Tibial artery (tissue), 4 donors: Measurements from ENCODE around the gene AQP10.

Source experiments
- DNase-seq, 2 donors: peaks; one replicate each; pipeline ENCODE4 v3.0.0-alpha.2; 2019
- H3K27ac ChIP-seq, 2 donors: fragments of 200-600 bp; sonication (generic) in 1 of 2; 1 replicate in 1 of 2; 2 replicates in 1 of 2; pipeline ENCODE4 v1.5.1; 2018 to 2019; ENCODE audit warnings: mild to moderate bottlenecking in 1 of 2
- H3K27me3 ChIP-seq, 2 donors: fragments of 200-600 bp; sonication (generic) in 1 of 2; one replicate each; pipeline versions ENCODE4 v1.5.1 to v1.6.0; 2016 to 2019
- H3K36me3 ChIP-seq, 3 donors: fragments of 200-600 bp; sonication (generic) in 2 of 3; one replicate each; pipeline ENCODE4 v1.5.1; 2016 to 2019; ENCODE audit warnings: mild to moderate bottlenecking in 2 of 3
- H3K4me1 ChIP-seq, 4 donors: fragments of 200-600 bp; sonication (generic) in 2 of 4; 1 replicate in 3 of 4; 2 replicates in 1 of 4; pipeline ENCODE4 v1.5.1; 2016 to 2019
- H3K4me3 ChIP-seq, 2 donors: fragments of 200-600 bp; sonication (generic) in 1 of 2; 1 replicate in 1 of 2; 2 replicates in 1 of 2; pipeline ENCODE4 v1.5.1; 2018 to 2019; ENCODE audit warnings: mild to moderate bottlenecking in 2 of 2
- H3K9me3 ChIP-seq, 3 donors: fragments of 200-600 bp; sonication (generic) in 1 of 3; one replicate each; pipeline ENCODE4 v1.5.1; 2016 to 2019
- intact Hi-C: fragments of 100-400 bp; cut with DNase I; formaldehyde crosslinking; loops from one replicate; pipeline ENCODE4 v1.15.0; 2023; ENCODE audit warnings: low total_unique reads
- TF ChIP-seq, protein P1 (sequence below), 2 experiments: fragments of 200-600 bp in 1 of 2; fragments of 450-650 bp in 1 of 2; IDR thresholded peaks; one replicate each; pipeline ENCODE4 v1.5.1; 2017 to 2019; ENCODE audit warnings: antibody characterized with exemption in 2 of 2, mild to moderate bottlenecking in 1 of 2, moderate library complexity in 1 of 2

The AQP10 gene

GRCh38 chr1:154344977-154345837 lies 24.3 kb downstream of the AQP10 start:
- Histone ChIP-seq H3K4me3 (no peak overlapping the region), H3K27ac (no peak overlapping the region), H3K27me3 (no peaks in the 10 kb centered on the region), H3K4me1 (no peaks in the 10 kb centered on the region), H3K36me3 (peaks cover 93 to 96% (median 94%) of the 10 kb centered on the region in 3 donors), H3K9me3 (no peaks in the 10 kb centered on the region)
- TF ChIP-seq, protein P1, sequence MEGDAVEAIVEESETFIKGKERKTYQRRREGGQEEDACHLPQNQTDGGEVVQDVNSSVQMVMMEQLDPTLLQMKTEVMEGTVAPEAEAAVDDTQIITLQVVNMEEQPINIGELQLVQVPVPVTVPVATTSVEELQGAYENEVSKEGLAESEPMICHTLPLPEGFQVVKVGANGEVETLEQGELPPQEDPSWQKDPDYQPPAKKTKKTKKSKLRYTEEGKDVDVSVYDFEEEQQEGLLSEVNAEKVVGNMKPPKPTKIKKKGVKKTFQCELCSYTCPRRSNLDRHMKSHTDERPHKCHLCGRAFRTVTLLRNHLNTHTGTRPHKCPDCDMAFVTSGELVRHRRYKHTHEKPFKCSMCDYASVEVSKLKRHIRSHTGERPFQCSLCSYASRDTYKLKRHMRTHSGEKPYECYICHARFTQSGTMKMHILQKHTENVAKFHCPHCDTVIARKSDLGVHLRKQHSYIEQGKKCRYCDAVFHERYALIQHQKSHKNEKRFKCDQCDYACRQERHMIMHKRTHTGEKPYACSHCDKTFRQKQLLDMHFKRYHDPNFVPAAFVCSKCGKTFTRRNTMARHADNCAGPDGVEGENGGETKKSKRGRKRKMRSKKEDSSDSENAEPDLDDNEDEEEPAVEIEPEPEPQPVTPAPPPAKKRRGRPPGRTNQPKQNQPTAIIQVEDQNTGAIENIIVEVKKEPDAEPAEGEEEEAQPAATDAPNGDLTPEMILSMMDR (IDR thresholded peaks at IDR 0.05) = peak; percentile 37 to 50
- intact Hi-C loops = no loop called here
- no peak for DNase-seq

GRCh38 chr1:154346276-154346917 lies 25.5 kb downstream of the AQP10 start:
- Histone ChIP-seq H3K36me3 (peaks cover 81 to 84% (median 82%) of the 10 kb centered on the region in 3 donors), H3K4me1 (no peaks in the 10 kb centered on the region), H3K9me3 (no peaks in the 10 kb centered on the region), H3K27ac (no peak overlapping the region), H3K4me3 (no peak overlapping the region), H3K27me3 (no peaks in the 10 kb centered on the region)
- DNase-seq = no peak
- TF ChIP-seq, protein P1 (IDR thresholded peaks at IDR 0.05) = no peak
- intact Hi-C loops = no loop called here

GRCh38 chr1:154347961-154348360 lies 27.1 kb downstream of the AQP10 start:
- Histone ChIP-seq H3K27ac (no peak overlapping the region), H3K36me3 (peaks cover 65 to 68% (median 66%) of the 10 kb centered on the region in 3 donors), H3K27me3 (no peaks in the 10 kb centered on the region), H3K4me3 (no peak overlapping the region), H3K4me1 (peaks cover 0 to 12% (median 9%) of the 10 kb centered on the region in 4 donors), H3K9me3 (no peaks in the 10 kb centered on the region)
- intact Hi-C loops = no loop called here
- DNase-seq = no peak
- TF ChIP-seq, protein P1 (IDR thresholded peaks at IDR 0.05) = no peak

DNA sequence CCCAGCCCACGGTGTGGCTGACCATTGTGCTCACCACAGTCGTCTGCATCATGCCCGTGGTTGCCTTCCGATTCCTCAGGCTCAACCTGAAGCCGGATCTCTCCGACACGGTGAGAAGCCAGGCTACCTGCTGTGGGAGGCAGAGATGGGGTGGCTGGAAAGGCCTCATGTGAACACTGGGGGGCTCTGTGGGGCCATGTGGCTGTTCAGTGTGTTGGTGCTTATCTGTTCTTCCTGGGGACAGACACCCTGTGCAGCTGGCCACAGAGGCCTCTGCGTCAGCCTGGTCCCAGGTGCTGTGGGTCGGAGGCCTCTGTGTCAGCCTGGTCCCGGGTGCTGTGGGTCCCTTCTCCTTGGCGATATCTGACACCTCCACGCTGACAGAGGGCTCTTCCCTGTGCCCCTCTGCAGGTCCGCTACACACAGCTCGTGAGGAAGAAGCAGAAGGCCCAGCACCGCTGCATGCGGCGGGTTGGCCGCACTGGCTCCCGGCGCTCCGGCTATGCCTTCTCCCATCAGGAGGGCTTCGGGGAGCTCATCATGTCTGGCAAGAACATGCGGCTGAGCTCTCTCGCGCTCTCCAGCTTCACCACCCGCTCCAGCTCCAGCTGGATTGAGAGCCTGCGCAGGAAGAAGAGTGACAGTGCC lies 27.7 kb downstream of the AQP10 start:
- DNase-seq = no peak
- Histone ChIP-seq H3K4me3 (no peak overlapping the region), H3K36me3 (peaks cover 59 to 62% (median 60%) of the 10 kb centered on the region in 3 donors), H3K27me3 (no peaks in the 10 kb centered on the region), H3K9me3 (no peaks in the 10 kb centered on the region), H3K4me1 (peaks cover 0 to 18% (median 12%) of the 10 kb centered on the region in 4 donors), H3K27ac (no peak overlapping the region)
- intact Hi-C loops = no loop called here
- TF ChIP-seq, protein P1 (IDR thresholded peaks at IDR 0.05) = no peak

- TF ChIP-seq, protein P1 (IDR thresholded peaks at IDR 0.05) = no peak
- Histone ChIP-seq H3K36me3 (peaks cover 53 to 57% (median 55%) of the 10 kb centered on the region in 3 donors), H3K9me3 (no peaks in the 10 kb centered on the region), H3K27me3 (no peaks in the 10 kb centered on the region), H3K4me3 (no peak overlapping the region), H3K4me1 (peaks cover 0 to 23% (median 13%) of the 10 kb centered on the region in 4 donors), H3K27ac (peak overlapping the region in 1 of 2 donors; percentile 15)
- DNase-seq = no peak
- intact Hi-C loops = no loop called here
Observed at GRCh38 chr1:154349121-154349520, 28.2 kb downstream of the AQP10 start.
